AG04450 (cell line): Measurements from ENCODE around the gene DGCR2. TPM values are rescaled to one million over a fixed set of nuclear protein-coding genes. Genes with fewer than 3 reads are reported as not detected.

Experiments
- CTCF ChIA-PET: fragments of 300-600, 350-600 bp; formaldehyde crosslinking; extraction: SDS; loops from one replicate; lab custom pipeline; 2022; ENCODE audit warnings: antibody characterized with exemption, inconsistent platforms; lab: Charles Lee
- POLR2A ChIA-PET: fragments of 350-600 bp; formaldehyde crosslinking; extraction: SDS; loops from one replicate; lab custom pipeline; 2021; ENCODE audit warnings: antibody characterized with exemption, inconsistent platforms; lab: Yijun Ruan, JAX
- DNase-seq: peaks from one replicate; pipeline ENCODE4 v3.0.0-alpha.2; 2011; ENCODE audit warnings: low read depth, low spot score
- H3K27ac ChIP-seq: one replicate; pipeline ENCODE4 v1.5.1; 2012; ENCODE audit warnings: low read depth, low read length, control low read depth
- H3K27me3 ChIP-seq: one replicate; pipeline ENCODE4 v1.6.0; 2012; ENCODE audit warnings: low read length; ENCODE audit not compliant: control insufficient read depth, insufficient read depth
- H3K4me3 ChIP-seq: 2 replicates; pipeline ENCODE4 v1.5.1; 2011; ENCODE audit warnings: mild to moderate bottlenecking, low read depth, low read length, control low read depth
- H3K9me3 ChIP-seq: 2 replicates; pipeline ENCODE4 v1.5.1; 2012; ENCODE audit warnings: low read length; ENCODE audit not compliant: control insufficient read depth, insufficient read depth
- CTCF ChIP-seq: IDR thresholded peaks from 2 replicates; pipeline ENCODE4 v1.5.1; 2011; ENCODE audit warnings: low read depth, low read length, control low read depth, inconsistent platforms
- polyA minus RNA-seq: library from RNA; depleted of rRNA, polyadenylated mRNA; stranded (reverse); fragments of >200 nt; gene quantifications from 2 replicates; pipeline ENCODE4 v1.2.3, GENCODE V29; 2011; rRNA and poly(A)+ RNA removed
- polyA plus RNA-seq: library from polyadenylated mRNA; depleted of rRNA; stranded (reverse); fragments of >200 nt; gene quantifications from 2 replicates; pipeline ENCODE4 v1.2.3, GENCODE V29; 2011; rRNA removed

The DGCR2 gene
- 23.0 and 33.9 TPM in 2 replicates for polyA plus RNA-seq
- 27.8 and 34.8 TPM in 2 replicates for polyA minus RNA-seq

- Histone ChIP-seq H3K27ac (peak within 1 kb of the TSS; percentile 39), H3K27me3 (peaks cover 3% of the 10 kb centered on the region), H3K4me3 (peak within 1 kb of the TSS; percentile 84), H3K9me3 (no peaks in the 10 kb centered on the region; the same call in 1 of the 2 replicates)
- no peak for TF ChIP-seq CTCF
- CTCF ChIA-PET, result interaction anchor here (0.7 kb wide), 1 partner anchor 965 kb away, joined by 4 read pairs; no protein-coding TSS in a partner anchor
- POLR2A ChIA-PET, result interaction anchor here (1.1 to 1.9 kb wide), 4 partner anchors 18 to 52 kb away, joined by 3 to 13 read pairs (median 6); partner anchors contain the start of gene ESS2
- peak; percentile 87 for DNase-seq
These were observed at the start of gene DGCR2 for GRCh38 chr22:19122143-19122751. Gene DGCR2, minus strand, starts transcription at chr22:19122412. Its CDS starts 206 bp downstream, at chr22:19122206.

- Histone ChIP-seq H3K27ac (no peak overlapping the region), H3K9me3 (no peaks in the 10 kb centered on the region; the same call in 1 of the 2 replicates), H3K27me3 (peaks cover 20% of the 10 kb centered on the region), H3K4me3 (no peak overlapping the region)
- TF ChIP-seq CTCF, result no peak
- ChIA-PET POLR2A (no interaction called here), CTCF (no interaction called here)
- DNase-seq, result no peak
These were observed 47.7 kb upstream of the DGCR2 start for GRCh38 chr22:19169947-19170318.

GRCh38 chr22:19169002-19169946 lies 47.1 kb upstream of the DGCR2 start:
- POLR2A ChIA-PET, result interaction anchor here (0.5 to 0.9 kb wide), 2 partner anchors 9 to 11 kb away, joined by 3 to 6 read pairs; partner anchors contain the start of gene SLC25A1
- H3K4me3 ChIP-seq, result no peak overlapping the region
- CTCF ChIA-PET, result interaction anchor here (1.1 kb wide), 1 partner anchor 25 kb away, joined by 6 read pairs; the partner anchor contains the start of gene ESS2
- no peaks in the 10 kb centered on the region; the same call in 1 of the 2 replicates for H3K9me3 ChIP-seq
- TF ChIP-seq CTCF, result no peak
- peaks cover 20% of the 10 kb centered on the region for H3K27me3 ChIP-seq
- DNase-seq, result no peak
- peak overlapping the region; percentile 31 for H3K27ac ChIP-seq

- TF ChIP-seq CTCF, result no peak
- Histone ChIP-seq H3K27ac (no peak overlapping the region), H3K9me3 (no peaks in the 10 kb centered on the region; the same call in 1 of the 2 replicates), H3K4me3 (no peak overlapping the region), H3K27me3 (peaks cover 20% of the 10 kb centered on the region)
- ChIA-PET CTCF (interaction anchor here (1.1 kb wide), 1 partner anchor 24 kb away, joined by 6 read pairs; the partner anchor contains the start of gene ESS2), POLR2A (interaction anchor here (0.5 to 0.9 kb wide), 2 partner anchors 10 kb away, joined by 3 to 6 read pairs; partner anchors contain the start of gene SLC25A1)
- DNase-seq, result no peak
These were observed 46.1 kb upstream of the DGCR2 start for GRCh38 chr22:19168088-19168890.
